GM12864 (cell line): ENCODE measurements around the gene RAB15.

Experiments
- DNase-seq: peaks from one replicate; pipeline ENCODE4 v3.0.0-alpha.2; 2011; ENCODE audit warnings: low read depth
- H3K4me3 ChIP-seq: 2 replicates; pipeline ENCODE4 v1.5.1; 2011; ENCODE audit warnings: mild to moderate bottlenecking, low read depth, low read length, control low read depth
- CTCF ChIP-seq: IDR thresholded peaks from 2 replicates; pipeline ENCODE4 v1.5.1; 2011; ENCODE audit warnings: low read depth, mild to moderate bottlenecking, moderate library complexity, low read length, control low read depth, inconsistent platforms; ENCODE audit errors: missing control alignments

RAB15 gene

GRCh38 chr14:64927031-64927430, 45.1 kb downstream of the RAB15 start:
- no peak for DNase-seq
- H3K4me3 ChIP-seq: no peak overlapping the region
- no peak for TF ChIP-seq CTCF

- H3K4me3 ChIP-seq: no peak overlapping the region
- no peak for TF ChIP-seq CTCF
- no peak for DNase-seq
Measured at GRCh38 chr14:64926398-64926995, 45.6 kb downstream of the RAB15 start.

- no peak overlapping the region for H3K4me3 ChIP-seq
- DNase-seq: no peak
- TF ChIP-seq CTCF: no peak
Measured at GRCh38 chr14:64923015-64923414, 49.1 kb downstream of the RAB15 start.

- H3K4me3 ChIP-seq: no peak overlapping the region
- no peak for TF ChIP-seq CTCF
- DNase-seq: no peak
Measured at GRCh38 chr14:64920465-64920864, 51.7 kb downstream of the RAB15 start.

GRCh38 chr14:64919618-64920017, 52.5 kb downstream of the RAB15 start:
- no peak for TF ChIP-seq CTCF
- no peak overlapping the region for H3K4me3 ChIP-seq
- DNase-seq: no peak

GRCh38 chr14:64919215-64919614, 52.9 kb downstream of the RAB15 start:
- no peak for TF ChIP-seq CTCF
- no peak overlapping the region for H3K4me3 ChIP-seq
- no peak for DNase-seq

GRCh38 chr14:64918216-64918615, 53.9 kb downstream of the RAB15 start:
- no peak for DNase-seq
- H3K4me3 ChIP-seq: no peak overlapping the region
- TF ChIP-seq CTCF: no peak
